AG10803 (cell line): Measurements from ENCODE around the gene CAPN13.

Source experiments
- DNase-seq: peaks from one replicate; pipeline ENCODE4 v3.0.0; 2010; ENCODE audit warnings: low read depth
- H3K4me3 ChIP-seq: 2 replicates; pipeline ENCODE4 v1.5.1; 2011; ENCODE audit warnings: mild to moderate bottlenecking, low read length, control low read depth
- TF ChIP-seq, protein P1 (sequence below): conservative IDR thresholded peaks from 2 replicates; pipeline ENCODE4 v1.5.1; 2011; ENCODE audit warnings: mild to moderate bottlenecking, low read length, control low read depth, inconsistent platforms

CAPN13 gene

GRCh38 chr2:30709516-30709915 is 97.7 kb downstream of the CAPN13 start:
- H3K4me3 ChIP-seq: no peak overlapping the region
- TF ChIP-seq, protein P1, sequence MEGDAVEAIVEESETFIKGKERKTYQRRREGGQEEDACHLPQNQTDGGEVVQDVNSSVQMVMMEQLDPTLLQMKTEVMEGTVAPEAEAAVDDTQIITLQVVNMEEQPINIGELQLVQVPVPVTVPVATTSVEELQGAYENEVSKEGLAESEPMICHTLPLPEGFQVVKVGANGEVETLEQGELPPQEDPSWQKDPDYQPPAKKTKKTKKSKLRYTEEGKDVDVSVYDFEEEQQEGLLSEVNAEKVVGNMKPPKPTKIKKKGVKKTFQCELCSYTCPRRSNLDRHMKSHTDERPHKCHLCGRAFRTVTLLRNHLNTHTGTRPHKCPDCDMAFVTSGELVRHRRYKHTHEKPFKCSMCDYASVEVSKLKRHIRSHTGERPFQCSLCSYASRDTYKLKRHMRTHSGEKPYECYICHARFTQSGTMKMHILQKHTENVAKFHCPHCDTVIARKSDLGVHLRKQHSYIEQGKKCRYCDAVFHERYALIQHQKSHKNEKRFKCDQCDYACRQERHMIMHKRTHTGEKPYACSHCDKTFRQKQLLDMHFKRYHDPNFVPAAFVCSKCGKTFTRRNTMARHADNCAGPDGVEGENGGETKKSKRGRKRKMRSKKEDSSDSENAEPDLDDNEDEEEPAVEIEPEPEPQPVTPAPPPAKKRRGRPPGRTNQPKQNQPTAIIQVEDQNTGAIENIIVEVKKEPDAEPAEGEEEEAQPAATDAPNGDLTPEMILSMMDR: no peak
- no peak for DNase-seq

- H3K4me3 ChIP-seq: no peak overlapping the region
- DNase-seq: peak; percentile 81
- TF ChIP-seq, protein P1: peak; percentile 57
These were observed 98.6 kb downstream of the CAPN13 start for GRCh38 chr2:30708491-30709290.

- TF ChIP-seq, protein P1: no peak
- no peak for DNase-seq
- no peak overlapping the region for H3K4me3 ChIP-seq
These were observed 99.8 kb downstream of the CAPN13 start for GRCh38 chr2:30707304-30707903.

- H3K4me3 ChIP-seq: no peak overlapping the region
- DNase-seq: peak; percentile 70
- TF ChIP-seq, protein P1: peak; percentile 95
These were observed 100.5 kb downstream of the CAPN13 start for GRCh38 chr2:30706534-30707303.

DNA sequence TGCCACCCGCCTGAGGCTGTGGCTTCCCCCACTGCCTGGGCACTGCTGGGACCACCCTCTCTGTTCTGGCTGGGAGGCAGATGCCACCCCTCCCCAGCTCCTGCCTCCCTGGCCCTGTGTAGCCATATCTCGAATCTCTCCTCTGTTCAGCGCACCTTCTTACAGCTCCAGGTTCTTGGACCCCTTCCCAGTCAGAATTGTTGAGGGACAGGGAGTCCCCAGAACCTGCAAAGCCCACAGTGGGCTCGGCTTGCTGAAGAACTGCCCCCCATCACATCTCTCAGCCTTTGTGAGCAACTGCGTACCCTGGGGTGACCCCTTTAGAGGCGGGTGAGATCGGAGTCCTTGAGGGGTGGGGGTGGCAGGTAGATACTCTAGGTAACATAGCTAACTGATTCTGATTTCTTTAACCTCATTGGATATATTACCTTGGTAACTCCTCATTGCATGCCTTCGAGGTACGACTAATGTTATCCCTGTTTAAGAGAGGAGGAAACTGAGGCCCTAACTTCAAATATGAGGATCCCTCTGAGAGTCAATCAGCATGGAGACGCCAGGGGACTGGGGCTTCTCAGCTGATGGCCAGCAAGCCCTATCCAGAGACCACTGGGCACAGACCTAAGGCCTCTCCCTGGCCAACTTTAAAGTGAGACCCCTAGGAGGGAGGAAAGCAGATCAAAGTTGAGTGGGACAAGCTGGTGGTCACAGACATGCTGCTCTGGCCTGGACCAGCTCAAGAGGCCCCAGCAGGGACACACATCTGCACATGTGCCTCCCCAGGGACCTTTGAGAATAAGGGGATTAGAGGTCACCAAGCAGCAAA is 101.3 kb downstream of the CAPN13 start:
- no peak overlapping the region for H3K4me3 ChIP-seq
- DNase-seq: no peak
- TF ChIP-seq, protein P1: no peak

- TF ChIP-seq, protein P1: no peak
- no peak for DNase-seq
- H3K4me3 ChIP-seq: no peak overlapping the region
These were observed 102.2 kb downstream of the CAPN13 start for GRCh38 chr2:30705056-30705455.
